Measurements from ENCODE around the gene USP7. TPM values are rescaled to one million over a fixed set of nuclear protein-coding genes. Genes with fewer than 3 reads are reported as not detected.

USP7 gene
- total and polyA plus RNA-seq, 2 donors from 2014 or later (not counting 2 experiments from before 2014, with no cell fraction given): 28.8 to 75.9 TPM

Other genes with a start within 250 kb of the USP7 start
- gene TMEM186, start 166.3 kb downstream of the USP7 start, total RNA-seq: 7.4 and 7.7 TPM in 2 replicates
- 9.3 and 11.0 TPM in 2 replicates for gene TMEM186, start 166.3 kb downstream of the USP7 start, polyA plus RNA-seq
- gene PMM2, start 166.1 kb downstream of the USP7 start, total RNA-seq: 52.5 and 56.2 TPM in 2 replicates
- 44.5 and 45.2 TPM in 2 replicates for gene PMM2, start 166.1 kb downstream of the USP7 start, polyA plus RNA-seq
- gene CARHSP1, start 94.9 kb downstream of the USP7 start, total RNA-seq: 209 and 212 TPM in 2 replicates
- gene CARHSP1, start 94.9 kb downstream of the USP7 start, polyA plus RNA-seq: 285 and 287 TPM in 2 replicates
- not detected in 2 replicates for gene LITAFD, start 81.6 kb downstream of the USP7 start, total RNA-seq
- gene LITAFD, start 81.6 kb downstream of the USP7 start, polyA plus RNA-seq: not detected in 2 replicates
- 61.3 and 68.2 TPM in 2 replicates for gene HAPSTR1, start 127.7 kb upstream of the USP7 start, total RNA-seq
- 14.3 and 16.4 TPM in 2 replicates for gene HAPSTR1, start 127.7 kb upstream of the USP7 start, polyA plus RNA-seq